GM13977 (cell line): ENCODE results near the gene TOPBP1.

Experiments
- DNase-seq: peaks from one replicate; pipeline ENCODE4 v3.0.0; 2012; ENCODE audit warnings: low spot score
- in situ Hi-C: fragments of 300-500 bp; cut with MboI; formaldehyde crosslinking; loops from one replicate; pipeline ENCODE4 v1.12.0; 2022; ENCODE audit warnings: low sequenced_read_pairs, low pct_unique_long_range_greater_than_20kb, mixed read lengths, inconsistent platforms; ENCODE audit not compliant: unreplicated experiment
- TF ChIP-seq, protein P1 (sequence below): IDR thresholded peaks from 2 replicates; pipeline ENCODE4 v1.5.1; 2012; ENCODE audit warnings: mild to moderate bottlenecking, control low read depth; ENCODE audit not compliant: insufficient read depth; ENCODE audit errors: extremely low read depth, missing control alignments

Gene TOPBP1

DNA sequence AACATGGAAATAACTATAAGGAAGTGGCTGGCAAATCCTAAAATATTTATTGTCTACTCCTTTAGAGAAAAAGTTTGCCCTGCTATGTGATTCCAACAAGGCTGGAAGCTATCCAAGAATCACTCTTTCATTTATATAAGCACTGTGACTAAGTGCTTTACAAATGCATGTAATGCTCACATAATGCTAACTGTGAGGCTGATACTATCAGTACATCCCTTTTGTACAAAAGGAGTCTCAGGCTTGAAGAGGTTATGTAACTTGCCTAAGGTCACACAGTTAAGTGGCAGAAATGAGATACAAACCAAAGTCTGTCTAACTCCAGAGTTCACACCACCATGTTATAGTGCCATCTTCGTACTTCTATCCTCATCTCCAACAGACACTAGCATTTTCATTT, 17.0 kb downstream of the TOPBP1 start:
- in situ Hi-C loops: no loop called here
- TF ChIP-seq, protein P1, sequence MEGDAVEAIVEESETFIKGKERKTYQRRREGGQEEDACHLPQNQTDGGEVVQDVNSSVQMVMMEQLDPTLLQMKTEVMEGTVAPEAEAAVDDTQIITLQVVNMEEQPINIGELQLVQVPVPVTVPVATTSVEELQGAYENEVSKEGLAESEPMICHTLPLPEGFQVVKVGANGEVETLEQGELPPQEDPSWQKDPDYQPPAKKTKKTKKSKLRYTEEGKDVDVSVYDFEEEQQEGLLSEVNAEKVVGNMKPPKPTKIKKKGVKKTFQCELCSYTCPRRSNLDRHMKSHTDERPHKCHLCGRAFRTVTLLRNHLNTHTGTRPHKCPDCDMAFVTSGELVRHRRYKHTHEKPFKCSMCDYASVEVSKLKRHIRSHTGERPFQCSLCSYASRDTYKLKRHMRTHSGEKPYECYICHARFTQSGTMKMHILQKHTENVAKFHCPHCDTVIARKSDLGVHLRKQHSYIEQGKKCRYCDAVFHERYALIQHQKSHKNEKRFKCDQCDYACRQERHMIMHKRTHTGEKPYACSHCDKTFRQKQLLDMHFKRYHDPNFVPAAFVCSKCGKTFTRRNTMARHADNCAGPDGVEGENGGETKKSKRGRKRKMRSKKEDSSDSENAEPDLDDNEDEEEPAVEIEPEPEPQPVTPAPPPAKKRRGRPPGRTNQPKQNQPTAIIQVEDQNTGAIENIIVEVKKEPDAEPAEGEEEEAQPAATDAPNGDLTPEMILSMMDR: no peak
- DNase-seq: no peak

DNA sequence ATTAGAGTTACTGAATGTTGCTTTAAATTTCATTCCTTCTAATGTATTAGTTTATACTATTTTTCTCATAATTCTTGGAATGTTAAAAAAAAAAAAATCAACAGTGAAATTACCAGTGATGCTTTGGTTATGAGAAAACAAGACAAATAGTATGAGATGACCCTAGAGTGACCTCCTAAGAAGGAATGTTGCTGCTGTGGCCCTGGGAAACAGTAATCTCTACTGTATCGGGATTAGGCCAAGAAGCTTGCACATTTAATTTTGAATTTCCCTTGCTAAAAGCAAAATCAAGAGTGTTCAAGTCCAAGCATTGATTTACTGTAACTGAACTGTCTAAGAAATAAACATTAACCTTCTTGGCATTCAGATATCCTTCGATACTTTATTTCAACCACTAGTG, 18.1 kb downstream of the TOPBP1 start:
- DNase-seq: no peak
- TF ChIP-seq, protein P1: no peak
- in situ Hi-C loops: no loop called here

DNA sequence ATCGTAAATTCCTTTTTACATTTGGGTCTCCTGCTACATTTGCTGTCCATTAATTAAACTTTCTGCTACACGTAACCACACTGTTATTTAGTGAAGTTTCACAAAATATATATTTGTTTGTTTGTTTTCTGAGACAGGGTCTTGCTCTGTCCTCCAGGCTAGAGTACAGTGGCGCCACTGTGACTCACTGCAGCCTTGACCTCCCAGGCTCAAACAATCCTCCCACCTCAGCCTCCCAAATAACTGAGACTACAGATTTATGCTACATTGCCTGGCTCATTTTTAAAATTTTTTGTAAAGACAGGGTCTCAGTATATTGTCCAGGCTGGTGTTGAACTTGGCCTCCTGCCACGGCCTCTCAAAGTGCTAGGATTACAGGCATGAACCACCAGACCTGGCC, 20.5 kb downstream of the TOPBP1 start:
- no peak for DNase-seq
- TF ChIP-seq, protein P1: no peak
- in situ Hi-C loops: no loop called here

GRCh38 chr3:133633439-133633838, 28.3 kb downstream of the TOPBP1 start:
- in situ Hi-C loops: no loop called here
- DNase-seq: no peak
- TF ChIP-seq, protein P1: no peak

DNA sequence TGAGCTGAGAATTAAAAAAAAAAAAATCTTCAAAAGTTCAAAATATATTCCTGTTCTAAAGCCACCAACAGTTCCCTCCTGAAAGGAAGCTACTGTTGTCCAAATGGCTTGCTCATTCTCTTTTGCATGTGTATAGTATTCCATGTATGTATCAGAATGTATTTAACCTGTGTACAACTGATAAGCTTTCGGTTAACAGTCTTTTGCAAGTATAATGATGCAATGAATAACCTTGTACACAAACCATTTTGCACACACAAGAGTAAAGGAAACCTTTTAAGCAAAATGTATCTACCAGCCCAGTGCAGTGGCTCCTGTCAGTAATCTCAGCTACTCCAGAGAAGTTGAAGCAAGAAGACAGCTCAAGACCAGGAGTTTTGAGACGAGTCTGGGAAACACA, 32.6 kb downstream of the TOPBP1 start:
- no peak for DNase-seq
- TF ChIP-seq, protein P1: no peak
- in situ Hi-C loops: no loop called here

DNA sequence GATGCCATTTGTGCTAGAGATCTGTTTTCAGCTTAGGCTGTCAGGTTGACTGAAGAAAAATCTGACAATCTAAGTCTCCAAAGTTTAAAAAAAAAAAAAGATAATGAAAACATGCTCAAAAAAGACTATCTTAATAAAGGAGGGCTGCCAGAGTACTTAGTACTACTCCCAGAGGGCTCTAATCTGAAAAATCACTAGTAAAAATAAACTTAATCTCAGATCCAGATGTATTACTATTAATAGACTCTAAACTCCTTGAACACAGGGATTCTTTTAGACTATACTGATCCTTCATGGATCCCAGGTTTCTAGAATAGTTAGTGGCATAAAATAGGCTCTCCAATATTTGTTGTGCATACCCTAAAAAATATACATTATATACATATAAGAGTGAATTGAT, 34.0 kb downstream of the TOPBP1 start:
- in situ Hi-C loops: no loop called here
- TF ChIP-seq, protein P1: no peak
- no peak for DNase-seq
